Anterior cingulate cortex (tissue), 58 donors: Measurements from ENCODE around the gene CEACAM19.
A peak's percentile ranks its signal among the peaks of the same experiment; 100 is the strongest.
"Not testable (repeated sequence)": the region's sequence is repeated elsewhere in the genome, so short reads cannot be mapped to it uniquely, and the experiment has no call there.

Experiments
- DNase-seq, 58 donors: peaks; one replicate each; lab custom pipeline; 2025; lab: John Stamatoyannopoulos, UW

Gene CEACAM19

DNA sequence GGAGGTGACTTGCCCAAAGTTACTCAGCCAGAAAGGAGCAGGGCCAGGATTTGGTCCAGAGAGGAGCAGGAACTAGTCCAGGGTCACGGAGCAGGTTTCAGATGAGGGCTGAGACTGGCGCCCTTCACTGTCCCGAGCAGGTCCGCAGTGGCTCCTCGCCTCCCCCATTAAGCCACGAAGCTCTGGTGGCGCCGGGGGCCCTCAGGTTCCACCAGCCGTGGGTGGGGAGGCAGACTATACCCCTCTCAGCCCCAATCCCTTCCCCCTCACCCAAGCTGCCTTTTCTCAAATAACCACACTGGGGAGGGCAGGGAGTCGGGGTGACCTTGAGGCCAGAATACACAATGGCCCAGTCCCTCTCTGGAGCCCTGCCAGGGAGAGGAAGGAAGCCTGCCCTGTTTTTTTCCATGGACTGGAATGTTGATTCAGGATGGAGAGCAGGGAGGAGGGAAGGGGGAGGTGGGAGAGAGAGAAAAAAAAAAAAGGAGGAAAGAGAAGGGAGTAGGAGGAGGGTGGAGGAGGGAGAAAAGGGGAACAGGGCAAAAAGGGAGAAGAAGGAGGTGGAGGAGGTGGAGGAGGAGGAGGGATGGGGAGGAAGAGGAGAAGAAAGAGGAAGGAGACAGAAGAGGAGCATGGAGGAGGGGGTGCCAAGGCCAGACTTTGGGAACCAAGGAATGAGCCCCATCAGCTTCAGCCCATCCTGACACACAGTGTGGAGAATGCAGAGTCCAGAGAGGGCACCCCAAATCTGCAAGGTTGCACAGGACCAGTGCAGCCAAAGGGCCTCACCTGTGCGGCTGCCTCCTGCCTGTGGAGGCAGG, 47.4 kb downstream of the CEACAM19 start:
- DNase-seq = peak in 27 of 58 donors; percentile 2 to 55 (median 16)

DNA sequence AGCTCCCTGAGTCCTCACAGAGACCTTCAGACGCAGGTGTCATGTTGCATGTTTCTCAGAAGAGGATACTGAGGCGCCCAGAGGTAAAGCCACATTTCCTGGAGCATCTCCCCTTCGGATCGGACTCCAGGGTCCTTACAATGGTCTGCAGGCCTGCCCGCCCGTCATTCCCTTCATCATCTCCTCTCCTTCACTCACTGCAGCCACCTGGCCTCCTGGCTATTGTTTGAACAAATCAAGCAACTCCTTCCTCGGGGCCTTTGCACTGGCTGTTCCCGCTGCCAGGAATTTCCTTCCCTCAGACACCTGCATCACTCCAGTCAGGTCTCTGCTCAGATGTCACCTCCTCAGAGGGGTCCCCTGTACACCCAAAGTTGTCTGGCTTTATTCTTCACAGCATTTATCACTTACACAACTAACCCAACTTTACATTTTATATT, 48.0 kb downstream of the CEACAM19 start:
- DNase-seq = no peak

DNA sequence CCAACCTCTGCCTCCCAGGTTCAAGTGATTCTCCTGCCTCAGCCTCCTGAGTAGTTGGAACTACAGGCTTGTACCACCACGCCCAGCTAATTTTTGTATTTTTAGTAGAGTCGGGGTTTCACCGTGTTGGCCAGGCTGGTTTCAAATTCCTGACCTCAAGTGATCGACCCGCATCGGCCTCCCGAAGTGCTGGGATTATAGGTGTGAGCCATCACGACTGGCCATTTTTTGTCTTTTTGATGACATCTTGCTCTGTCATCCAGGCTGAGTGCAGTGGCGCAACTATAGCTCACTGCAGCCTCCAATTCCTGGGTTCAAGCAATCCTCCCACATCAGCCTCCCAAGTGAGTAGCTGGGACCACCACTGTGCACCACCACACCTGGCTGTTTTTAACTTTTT, 49.1 kb downstream of the CEACAM19 start:
- not testable (repeated sequence) for DNase-seq

- no peak for DNase-seq
Observed at GRCh38 chr19:44720945-44721344, 49.7 kb downstream of the CEACAM19 start.

DNA sequence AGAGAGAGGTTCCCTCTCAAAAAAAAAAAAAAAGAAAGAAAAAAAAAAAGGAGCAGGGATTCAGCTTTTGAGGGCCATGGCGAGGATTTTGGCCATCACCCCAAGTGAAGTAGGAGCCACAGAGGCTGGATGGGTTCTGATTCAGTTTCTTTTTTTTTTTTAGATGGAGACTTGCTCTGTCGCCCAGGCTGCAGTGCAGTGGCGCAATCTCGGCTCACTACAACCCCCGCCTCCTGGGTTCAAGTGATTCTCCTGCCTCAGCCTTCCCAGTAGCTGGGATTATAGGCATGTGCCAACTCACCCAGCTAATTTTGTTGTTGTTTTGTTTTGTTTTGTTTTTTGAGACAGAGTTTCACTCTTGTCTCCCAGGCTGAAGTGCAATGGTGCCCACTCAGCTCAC, 50.1 kb downstream of the CEACAM19 start:
- peak in 1 of 58 donors; percentile 5 for DNase-seq

DNA sequence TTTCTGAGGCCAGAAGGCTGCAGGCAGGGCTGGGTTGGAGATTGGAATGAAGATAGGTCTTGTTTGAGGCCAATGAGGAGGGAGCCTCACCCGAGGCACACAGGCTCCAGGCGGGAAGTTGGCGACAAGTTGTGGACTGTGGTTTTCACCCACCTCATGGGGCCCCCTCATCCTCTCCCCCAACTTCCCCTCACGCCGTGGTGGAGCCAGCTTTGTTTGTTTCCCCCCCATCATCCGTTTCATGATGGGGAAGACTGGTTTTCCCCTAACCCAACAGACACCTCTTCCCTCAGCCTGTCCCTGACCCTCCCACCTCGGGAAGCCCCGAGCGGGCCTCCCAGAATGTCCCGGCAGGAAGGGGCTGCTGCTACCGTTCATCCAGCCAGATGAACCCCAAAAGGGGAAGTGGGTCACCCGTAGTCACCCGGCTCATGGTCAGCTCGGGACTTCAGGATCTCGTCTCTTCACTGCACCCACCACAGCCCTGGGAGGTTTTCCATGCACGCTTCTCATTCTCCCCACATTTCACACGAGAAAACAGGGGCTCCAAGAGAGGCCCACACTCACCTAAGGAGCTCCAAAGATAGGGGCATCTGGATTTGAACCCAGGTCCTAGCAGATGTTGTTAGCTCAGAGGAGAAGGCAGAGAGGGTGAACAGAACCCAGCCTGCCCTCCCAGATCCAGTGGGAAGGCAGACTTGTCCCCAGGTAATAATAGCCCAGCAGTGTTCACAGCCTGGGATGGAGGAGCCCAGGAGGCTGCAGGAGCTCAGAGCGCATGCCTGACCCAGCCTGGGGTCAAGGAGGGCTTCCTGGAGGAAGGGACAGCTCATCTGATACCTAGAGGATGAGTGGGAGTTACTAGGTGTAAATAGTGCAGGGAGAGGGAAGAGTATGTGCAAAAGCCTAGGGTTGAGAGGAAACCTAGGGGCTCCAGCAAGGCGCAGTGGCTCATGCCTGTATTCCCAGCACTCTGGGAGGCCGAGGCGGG, 51.1 kb downstream of the CEACAM19 start:
- peak in 1 of 58 donors; percentile 3 for DNase-seq

DNA sequence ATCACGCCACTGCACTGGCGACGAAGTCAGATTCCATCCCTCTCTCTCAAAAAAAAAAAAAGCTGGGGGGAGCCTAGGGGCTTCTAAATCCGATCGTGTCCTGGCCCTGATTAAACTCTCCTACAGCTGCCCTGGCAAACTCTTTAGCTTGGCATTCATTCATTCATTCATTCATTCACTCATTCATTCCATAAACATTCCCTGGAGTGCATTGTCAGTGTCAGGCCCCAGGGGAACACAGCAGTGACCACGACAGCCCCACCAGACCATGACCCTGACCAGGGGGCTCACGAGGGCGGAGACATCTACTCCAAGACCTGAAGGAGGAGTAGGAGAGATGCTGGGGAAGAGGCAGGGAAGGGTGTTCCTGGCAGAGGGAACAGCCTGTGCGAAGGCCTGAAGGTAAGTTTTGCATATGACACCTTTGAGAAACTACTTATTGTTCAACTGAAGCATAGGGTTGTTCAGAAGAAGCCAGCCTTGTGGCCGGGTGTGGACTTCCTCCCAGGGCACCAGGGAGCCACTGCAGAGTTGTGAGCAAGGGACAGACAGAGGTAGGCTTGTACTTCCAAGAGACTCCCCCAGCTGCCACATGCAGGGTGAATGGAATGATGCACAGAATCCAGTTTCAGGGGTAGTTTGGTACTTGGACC, 52.1 kb downstream of the CEACAM19 start:
- no peak for DNase-seq

- DNase-seq = peak in 55 of 58 donors; percentile 4 to 80 (median 45)
Observed at GRCh38 chr19:44723952-44724319, 52.7 kb downstream of the CEACAM19 start.

GRCh38 chr19:44725251-44725650, 54.0 kb downstream of the CEACAM19 start:
- no peak for DNase-seq

GRCh38 chr19:44725684-44726083, 54.4 kb downstream of the CEACAM19 start:
- DNase-seq = no peak

DNA sequence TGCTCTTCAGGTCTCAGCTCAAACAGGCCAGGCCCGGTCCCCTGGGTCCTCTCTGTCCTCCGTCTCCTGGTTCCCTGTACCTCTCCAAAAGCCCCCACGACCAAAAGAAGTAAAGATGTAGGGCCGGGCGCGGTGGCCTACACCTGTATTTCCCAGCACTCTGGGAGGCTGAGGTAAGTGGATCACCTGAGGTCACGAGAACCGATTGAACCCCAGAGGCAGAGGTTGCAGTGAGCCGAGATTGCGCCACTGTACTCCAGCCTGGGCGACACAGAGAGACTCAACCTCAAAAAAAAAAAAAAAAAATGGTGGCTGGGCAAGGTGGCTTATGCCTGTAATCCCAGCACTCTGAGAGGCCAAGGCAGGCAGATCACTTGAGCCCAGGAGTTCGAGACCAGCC, 55.2 kb downstream of the CEACAM19 start:
- no peak for DNase-seq

GRCh38 chr19:44728178-44728577, 56.9 kb downstream of the CEACAM19 start:
- no peak for DNase-seq

DNA sequence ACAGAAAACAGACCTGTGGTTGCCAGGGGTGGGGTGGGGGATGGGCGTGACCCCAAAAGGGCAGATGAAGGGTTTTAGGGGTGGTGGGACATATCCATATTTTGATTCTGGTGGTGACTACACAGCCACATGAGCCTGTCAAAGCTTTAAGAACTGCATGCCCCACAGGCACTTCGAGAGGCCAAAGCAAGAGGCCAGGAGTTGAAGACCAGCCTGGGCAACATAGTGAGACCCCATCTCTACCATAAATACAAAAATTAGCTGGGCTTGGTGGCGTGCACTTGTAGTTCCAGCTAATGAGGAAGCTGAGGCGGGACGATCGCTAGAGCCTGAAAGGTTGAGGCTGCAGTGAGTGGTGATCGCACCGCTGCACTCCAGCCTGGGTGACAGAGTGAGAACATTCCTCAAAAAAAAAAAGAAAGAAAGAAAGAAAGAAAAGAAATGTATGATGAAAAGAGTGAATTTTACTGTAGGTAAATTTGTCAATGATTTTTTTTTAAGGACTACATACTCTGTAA, 58.3 kb downstream of the CEACAM19 start:
- no peak for DNase-seq

GRCh38 chr19:44731081-44731480, 59.8 kb downstream of the CEACAM19 start:
- DNase-seq = no peak

GRCh38 chr19:44731622-44732021, 60.3 kb downstream of the CEACAM19 start:
- DNase-seq = no peak

DNA sequence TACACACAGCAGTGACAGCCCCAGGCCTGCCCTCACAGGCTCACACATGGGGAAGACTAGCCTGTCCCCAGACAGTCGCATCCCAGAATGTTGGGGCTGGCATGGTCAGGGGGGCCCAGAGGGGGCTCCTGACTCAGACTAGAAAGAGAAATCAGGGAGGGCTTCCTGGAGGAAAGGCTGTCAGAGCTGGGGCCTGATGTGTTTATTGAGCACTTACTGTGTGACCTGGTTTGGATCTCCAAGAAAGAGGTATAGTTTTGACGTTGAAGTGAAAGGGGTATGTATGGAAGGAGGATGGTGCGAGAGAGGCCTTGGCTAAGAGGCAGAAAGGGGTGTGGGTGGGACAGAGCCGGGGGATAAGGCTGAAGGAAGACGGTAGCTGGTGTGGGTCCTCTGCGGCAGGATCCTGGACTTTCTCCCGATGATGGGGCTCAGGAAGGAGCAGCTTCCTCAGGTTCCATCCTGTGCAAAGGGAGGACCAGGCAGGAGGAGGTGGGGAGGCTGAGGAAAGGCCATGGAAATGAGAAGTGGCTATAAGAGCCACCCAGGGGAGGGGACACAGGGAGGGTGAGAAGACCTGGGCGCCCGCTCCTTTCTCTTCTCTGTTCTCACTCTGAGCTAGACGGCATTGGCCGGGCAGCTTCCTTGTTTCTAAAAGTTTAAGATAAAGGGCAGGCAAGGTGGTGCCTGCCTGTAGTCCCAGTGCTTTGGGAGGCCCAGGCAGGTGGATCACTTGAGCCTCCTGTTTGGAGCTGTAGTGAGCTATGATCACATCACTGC, 61.1 kb downstream of the CEACAM19 start:
- DNase-seq = no peak
